NCI-H128 (cell line): Measurements from ENCODE around the gene SLC26A2.

ENCODE experiments used
- DNase-seq: peaks from one replicate; lab custom pipeline; 2025; ENCODE audit not compliant: unreplicated experiment; lab: John Stamatoyannopoulos, UW

SLC26A2 gene

GRCh38 chr5:149961186-149961685, 678 bp downstream of the SLC26A2 start:
- no peak for DNase-seq

DNA sequence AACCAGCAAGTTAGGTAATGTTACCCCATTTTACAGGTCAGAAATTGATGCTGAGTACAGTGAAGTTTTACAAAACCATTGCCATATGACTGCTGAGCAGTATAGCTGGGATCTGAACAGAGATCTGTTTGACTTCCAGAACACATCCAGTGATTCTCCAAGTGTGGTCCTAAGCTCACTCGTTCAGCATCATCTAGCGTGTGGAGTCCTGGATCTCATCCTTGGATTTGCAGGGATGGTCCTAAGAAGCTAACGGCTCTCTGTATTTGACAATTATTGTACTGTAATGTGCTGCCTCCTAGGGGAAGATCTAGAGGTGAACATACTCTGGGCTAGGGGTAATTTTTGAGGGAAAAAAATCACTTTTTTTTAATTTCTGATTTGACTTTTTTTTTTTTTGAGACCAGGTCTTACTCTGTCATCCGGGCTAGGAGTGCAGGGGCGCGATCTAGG, 1.4 kb downstream of the SLC26A2 start:
- no peak for DNase-seq

DNA sequence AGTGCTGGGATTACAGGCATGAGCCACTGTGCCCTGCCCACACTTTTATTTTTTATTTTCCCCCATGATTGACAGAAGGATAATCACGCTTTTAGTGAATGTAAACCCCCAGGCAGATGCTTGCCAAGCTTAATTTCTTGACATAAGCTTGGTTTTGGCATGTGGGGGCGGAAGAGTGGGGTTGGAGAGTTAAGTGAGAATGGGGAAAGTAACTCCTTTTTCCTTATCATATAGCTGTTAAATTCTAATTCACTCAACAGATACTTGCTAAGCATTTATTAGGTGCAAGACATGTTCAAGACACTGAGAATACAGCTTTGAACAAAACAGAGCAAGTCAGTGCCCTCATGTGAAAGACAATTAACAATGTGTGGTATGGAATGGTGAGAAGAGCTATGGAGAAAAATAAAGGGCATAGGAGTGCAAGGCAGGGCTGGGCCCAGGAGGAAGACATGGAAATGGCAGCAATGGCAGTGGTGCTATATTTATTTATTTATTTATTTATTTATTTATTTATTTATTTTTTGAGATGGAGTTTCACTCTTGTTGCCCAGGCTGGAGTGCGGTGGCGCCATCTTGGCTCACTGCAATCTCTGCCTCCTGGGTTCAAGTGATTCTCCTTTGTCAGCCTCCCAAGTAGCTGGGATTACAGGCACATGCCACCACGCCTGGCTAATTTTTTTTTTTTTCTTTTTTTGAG, 2.2 kb downstream of the SLC26A2 start:
- DNase-seq = no peak

- DNase-seq = no peak
These were observed 3.2 kb downstream of the SLC26A2 start for GRCh38 chr5:149963729-149964128.

DNA sequence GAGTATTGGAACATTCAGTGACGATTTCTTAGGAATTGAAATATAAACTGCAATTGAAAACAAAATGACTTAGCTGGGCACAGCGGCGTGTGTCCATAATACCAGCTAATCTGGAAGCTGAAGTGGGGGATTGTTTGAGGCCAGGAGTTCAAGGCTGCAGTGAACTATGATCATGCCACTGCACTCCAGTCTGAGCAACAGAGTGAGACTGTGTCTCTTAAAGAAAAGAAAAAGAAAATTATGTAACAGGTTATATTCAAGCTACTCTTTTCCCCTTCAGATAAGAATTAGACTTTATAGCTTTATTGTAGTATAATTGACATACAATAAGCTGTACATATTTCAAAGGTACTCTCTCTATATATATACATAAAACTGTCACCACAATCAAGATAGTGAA, 6.4 kb downstream of the SLC26A2 start:
- DNase-seq = no peak

DNA sequence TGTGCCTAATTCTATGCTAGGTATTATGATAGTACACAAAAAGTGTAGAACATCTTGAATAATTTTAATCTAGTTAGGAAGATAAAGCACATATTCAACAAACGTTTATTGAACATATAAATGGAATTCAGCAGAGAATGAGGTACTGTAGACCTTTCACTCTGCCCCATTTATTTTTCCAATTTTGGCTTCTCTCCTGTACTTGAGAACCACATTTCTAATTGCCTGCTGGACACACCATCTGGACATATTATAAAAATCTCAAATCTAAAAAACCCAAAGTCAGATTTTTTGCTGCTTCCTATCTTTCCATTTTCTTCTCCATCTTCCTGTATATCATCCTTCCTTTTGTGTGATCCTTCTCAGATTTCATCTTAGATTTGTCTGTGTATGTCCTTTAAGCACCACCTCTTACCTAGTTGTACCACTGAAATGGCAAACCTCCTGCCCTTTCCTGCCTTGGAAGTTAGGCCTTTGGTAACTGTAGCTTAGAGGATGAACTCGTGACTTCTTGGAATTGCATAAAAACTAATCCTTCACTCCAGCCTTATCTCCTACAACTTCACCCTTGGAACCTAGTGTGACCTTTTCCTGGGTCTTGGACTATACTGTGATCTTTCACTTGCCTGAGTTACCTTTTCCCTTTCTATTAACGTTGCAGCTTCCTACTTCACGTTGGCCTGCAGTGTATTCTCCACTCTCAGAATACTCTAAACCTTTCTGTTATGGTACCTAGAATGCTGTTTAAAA, 8.8 kb downstream of the SLC26A2 start:
- DNase-seq = no peak

DNA sequence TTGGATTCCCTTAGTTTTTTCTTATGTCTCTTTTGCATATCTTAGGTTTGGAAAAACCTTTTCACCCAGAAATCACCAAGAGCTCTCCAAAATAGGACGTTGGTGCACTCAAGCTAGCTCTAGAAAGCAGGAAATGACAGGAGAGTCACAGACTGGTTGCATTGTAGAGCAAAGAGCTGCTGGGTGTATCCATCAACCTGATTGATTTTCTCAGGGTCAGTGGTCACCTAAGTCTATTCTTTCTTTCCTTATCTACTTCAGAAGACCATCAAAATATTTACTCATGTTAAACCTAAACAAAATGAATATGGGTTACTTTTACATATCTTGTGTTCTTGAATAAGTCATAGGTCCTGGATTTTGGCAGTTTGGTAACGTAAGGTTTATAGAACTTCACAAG, 14.9 kb downstream of the SLC26A2 start:
- DNase-seq = no peak

- DNase-seq = no peak
These were observed 19.3 kb downstream of the SLC26A2 start for GRCh38 chr5:149979896-149980295.

GRCh38 chr5:149981206-149981605, 20.6 kb downstream of the SLC26A2 start:
- no peak for DNase-seq

DNA sequence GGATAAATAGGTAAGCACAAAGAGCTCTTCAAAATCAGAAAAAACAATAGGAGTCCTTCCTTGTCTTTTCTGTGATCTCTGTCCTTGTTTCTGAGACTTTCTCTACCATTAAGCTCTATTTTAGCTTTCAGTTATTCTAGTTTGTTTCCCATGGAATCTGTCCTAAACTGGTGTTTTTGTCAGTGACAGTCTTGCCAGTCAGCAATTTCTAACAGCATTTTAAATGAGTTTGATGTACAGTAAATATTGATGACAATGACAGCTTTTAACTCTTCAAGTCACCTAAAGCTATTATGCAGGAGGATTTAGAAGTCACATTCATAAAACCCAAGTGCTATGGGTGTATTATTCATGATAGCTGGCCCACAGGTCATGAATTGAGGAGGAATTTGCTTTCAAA, 21.9 kb downstream of the SLC26A2 start:
- DNase-seq = no peak

GRCh38 chr5:149988126-149988525, 27.6 kb downstream of the SLC26A2 start:
- no peak for DNase-seq

DNA sequence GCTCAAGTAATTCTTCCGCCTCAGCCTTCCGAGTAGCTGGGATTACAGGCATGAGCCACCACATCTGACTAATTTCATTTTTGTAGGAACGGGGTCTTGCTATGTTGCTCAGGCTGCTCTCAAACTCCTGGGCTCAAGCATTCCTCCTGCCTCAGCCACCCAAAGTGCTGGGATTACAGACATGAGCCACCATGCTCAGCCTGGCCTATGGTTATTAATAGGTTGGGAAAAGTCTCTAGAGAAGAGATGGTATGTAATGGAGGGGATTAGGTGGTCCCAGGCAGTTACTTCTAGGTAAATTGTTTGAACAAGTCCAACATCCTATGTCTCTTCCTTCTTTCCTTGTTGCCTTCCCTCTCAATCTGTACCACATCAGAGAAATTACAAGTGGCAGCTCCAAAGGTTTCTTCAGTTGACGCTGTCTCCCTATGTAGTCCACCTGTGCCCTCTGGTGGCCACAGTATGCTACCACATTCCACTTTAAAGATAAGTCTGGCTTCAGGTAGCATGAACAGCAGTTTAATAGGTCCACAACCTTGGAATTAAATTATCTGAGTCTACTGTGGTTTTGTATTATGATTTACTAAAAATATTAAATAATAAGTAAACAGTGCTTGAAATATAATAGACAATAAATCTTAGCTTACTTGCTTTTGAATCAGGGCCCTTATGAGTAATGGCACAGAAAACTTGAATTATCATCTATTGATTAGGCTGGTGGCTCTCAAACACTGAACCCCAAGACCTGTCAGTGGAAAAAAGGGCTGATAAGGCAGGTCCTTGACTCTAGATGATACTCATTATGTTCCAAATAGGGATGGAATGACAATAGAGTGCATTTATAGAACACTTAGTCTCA, 30.2 kb downstream of the SLC26A2 start:
- DNase-seq = peak; percentile 59

DNA sequence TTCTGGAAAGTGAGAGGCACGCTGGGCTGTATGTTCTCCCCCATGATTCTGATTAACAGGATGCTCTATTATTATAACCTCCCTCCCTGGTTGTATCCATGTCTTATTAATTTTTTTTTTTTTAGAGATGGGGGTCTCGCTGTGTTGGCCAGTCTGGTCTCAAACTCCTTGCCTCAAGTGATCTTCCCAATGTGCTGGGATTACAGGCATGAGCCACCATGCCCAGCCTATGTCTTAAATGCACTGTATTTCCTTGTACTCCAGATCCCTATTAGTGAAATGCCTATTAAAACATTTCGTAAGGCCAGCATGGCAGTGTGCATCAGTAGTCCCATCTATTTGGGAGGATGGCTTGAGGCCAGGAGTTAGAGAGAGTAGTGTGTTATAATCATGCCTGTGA, 32.9 kb downstream of the SLC26A2 start:
- DNase-seq = no peak

DNA sequence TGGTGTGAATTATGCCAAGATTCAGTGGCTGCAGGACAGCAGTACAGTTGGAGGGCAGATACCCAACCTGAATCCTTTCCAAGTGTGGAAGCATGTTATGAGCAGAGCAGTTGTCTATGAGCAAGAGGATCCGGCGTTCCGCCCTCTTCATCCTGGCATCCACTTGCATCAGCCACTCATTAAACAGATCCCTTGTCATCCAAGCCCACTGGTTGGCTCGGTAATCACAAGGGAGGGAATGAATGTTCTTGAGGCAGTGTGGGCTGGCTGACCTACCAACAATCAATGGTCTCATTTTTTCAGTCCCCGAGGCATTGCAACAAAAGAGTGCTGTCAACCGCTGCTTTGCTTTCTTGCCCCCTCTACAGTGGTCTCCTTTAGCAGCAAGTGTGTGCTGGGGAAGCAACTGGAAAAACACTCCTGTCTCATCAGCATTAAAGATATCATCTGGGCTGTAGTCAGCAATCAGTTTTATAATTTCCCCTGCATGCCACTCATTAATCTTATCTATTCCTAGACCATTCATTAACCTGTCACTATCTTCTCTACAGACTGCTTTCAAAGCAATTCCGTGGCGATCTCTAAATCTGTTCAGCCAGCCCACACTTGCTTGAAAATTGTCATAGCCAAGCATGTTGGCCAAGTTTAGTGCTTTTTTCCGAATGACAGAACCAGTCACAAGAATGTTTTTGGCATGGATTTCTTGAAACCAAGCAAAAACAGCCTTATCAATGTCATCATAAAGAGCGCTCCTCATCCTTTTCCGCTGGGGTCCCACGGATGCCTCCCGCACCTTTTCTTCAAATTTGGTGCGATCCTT, 35.0 kb downstream of the SLC26A2 start:
- DNase-seq = no peak

- DNase-seq = no peak
These were observed 35.8 kb downstream of the SLC26A2 start for GRCh38 chr5:149996205-149996890.

- no peak for DNase-seq
These were observed 37.7 kb downstream of the SLC26A2 start for GRCh38 chr5:149998281-149998680.

DNA sequence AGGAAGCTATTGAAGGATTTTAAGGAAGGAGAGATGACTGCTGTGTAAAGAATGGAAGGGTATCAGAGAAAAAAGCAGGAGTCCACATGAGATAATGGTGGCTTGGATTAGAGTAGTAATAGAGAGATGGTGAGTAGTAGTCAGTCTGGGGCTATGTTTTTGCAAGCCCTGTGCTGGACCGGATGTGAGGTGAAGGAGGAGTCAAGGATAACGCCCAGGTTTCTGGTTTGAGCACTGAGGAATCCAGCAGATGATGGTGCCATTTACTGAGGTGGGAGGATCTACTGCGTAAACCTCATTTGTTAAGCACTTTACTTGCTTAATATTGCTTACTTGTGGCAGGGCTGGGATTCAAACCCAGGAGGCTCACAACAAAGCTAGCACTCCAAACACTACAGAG, 38.8 kb downstream of the SLC26A2 start:
- no peak for DNase-seq

DNA sequence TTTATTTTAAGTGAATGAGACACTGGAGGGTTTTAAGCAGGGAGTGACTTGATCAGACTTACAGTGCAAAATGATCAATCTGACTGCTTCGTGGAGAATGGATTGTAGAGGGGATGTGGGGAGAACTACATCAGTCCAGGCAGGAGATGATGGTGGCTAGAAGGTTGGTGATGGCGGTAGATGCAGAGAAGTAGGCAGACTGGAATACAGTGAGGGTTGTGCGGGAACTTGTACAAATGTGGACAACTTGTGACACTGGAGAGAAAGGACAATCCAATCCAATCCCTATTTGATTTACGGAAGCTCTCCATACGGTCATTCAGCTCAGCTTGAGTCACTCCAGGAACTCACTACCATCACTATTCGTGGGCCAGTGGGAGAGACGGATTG, 39.3 kb downstream of the SLC26A2 start:
- DNase-seq = no peak

GRCh38 chr5:150000256-150000989, 39.9 kb downstream of the SLC26A2 start, which contains the start of the genes HMGXB3 and TIGD6:
TSS of gene HMGXB3 (plus strand) at chr5:150000739. CDS start at chr5:150004853, 4,114 bp downstream.
TSS of gene TIGD6 (minus strand) at chr5:150000654. CDS start at chr5:149996348, 4,306 bp downstream.
- peak; percentile 32 for DNase-seq
